GM18526 (cell line): ENCODE measurements around the gene USP33.

Experiments
- POLR2A ChIP-seq: IDR thresholded peaks from 3 replicates; pipeline ENCODE4 v1.6.1; 2011; ENCODE audit not compliant: insufficient read length; ENCODE audit errors: extremely low read depth

The USP33 gene

GRCh38 chr1:77658271-77658670, 101.4 kb downstream of the USP33 start:
- TF ChIP-seq POLR2A: no peak

DNA sequence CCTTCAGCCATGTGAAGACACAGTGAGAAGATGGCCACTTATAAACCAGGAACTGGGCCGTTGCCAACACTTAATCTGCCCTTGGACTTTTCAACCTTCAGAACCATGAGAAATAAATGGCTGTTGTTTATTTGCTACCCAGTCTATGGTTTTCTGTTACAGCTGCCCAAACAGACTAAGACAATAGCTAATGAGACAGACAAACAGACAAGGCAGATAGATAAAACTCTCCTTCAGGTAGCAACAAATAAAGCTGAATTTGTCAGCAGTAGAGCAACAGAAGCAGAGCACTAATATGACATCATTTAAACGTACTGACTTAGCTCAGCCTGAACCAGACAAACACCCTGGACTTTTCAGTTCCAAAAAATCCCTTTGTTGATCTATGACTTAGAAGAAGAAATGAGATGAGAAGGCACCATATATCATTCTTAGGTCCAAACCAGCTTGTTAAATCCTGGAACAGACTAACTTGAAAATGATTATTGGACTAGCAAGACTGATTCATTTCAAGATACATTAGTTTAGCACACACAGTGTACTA, 104.1 kb downstream of the USP33 start:
- no peak for TF ChIP-seq POLR2A

DNA sequence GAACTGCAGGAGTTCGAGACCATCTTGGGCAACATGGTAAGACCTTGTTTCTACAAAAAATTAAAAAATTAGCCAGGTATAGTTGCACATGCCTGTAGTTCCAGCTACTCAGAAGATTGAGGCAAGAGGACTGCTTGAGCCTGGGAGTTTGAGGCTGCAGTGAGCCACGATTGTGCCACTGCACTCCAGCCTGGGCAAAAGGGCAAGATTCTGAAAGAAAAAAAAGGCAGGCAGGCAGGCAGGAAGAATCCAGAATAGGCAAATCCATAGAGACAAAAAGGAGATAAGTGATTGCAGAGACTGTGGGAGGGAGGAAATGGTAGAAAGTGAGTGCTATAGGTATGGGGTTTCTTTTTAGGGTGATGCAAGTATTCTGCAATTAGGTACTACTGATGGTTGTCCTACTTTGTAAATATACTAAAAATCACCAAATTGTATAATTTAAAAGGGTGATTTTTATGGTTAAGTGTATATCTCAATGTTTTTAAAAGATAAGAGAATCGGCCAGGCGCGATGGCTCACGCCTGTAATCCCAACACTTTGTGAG, 106.6 kb downstream of the USP33 start:
- TF ChIP-seq POLR2A: no peak

GRCh38 chr1:77652268-77652667, 107.4 kb downstream of the USP33 start:
- TF ChIP-seq POLR2A: no peak

DNA sequence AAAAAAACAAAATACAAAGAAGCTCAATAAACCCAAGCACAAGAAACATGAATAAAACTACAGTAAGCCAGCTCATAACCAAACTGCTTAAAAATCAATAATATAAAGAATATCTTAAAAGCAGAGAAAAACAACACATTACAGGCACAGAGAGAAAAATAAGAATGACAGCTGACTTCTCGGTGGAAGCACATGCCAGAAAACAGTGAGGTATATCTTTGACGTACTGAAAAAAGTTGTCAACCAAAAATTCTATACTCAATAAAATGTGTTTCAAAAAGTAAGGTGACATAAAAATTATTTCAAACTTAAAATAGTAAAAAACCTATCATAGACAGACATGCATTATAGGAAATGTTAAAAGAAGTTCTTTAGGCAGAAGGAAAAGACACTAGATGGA, 110.5 kb downstream of the USP33 start:
- TF ChIP-seq POLR2A: no peak
